GM12878 (cell line): ENCODE measurements around the gene PRKX. TPM values are rescaled to one million over a fixed set of nuclear protein-coding genes. Genes with fewer than 3 reads are reported as not detected.

Source experiments
- ATAC-seq: fragments of 200-7000 bp; cut with Tn5 transposase; 3 replicates; pipeline ENCODE4 v1.9.1; 2020; ENCODE audit warnings: mild to moderate bottlenecking, moderate library complexity
- BruUV-seq: library from RNA; stranded (reverse); fragments of 400-500 nt; replicated peaks from 2 replicates; lab custom pipeline; 2021; lab: Mats Ljungman, UMichigan
- CTCF ChIA-PET: fragments of 300-600 bp; sonication (Branson Sonifier 250); formaldehyde crosslinking; extraction: SDS; loops from one replicate; lab custom pipeline; 2021; ENCODE audit warnings: inconsistent platforms; lab: Yijun Ruan, JAX
- POLR2A ChIA-PET: fragments of 350-600 bp; formaldehyde crosslinking; extraction: SDS; loops from one replicate; lab custom pipeline; 2021; ENCODE audit warnings: inconsistent platforms; lab: Charles Lee
- RAD21 ChIA-PET: fragments of 300-600 bp; sonication (Branson Sonifier 250); formaldehyde crosslinking; loops from one replicate; lab custom pipeline; 2023; ENCODE audit warnings: antibody characterized with exemption; ENCODE audit not compliant: unreplicated experiment; lab: Charles Lee
- SMC1A ChIA-PET: fragments of 300-600 bp; sonication (Branson Sonifier 250); formaldehyde crosslinking; loops from one replicate; lab custom pipeline; 2023; ENCODE audit not compliant: unreplicated experiment, uncharacterized antibody; lab: Charles Lee
- DNase-seq: peaks from one replicate; pipeline ENCODE4 v3.0.0-alpha.2; 2011; ENCODE audit warnings: low read depth, low spot score
- FAIRE-seq: peaks from 3 replicates; lab custom pipeline; 2011; peaks lifted over from hg19 to GRCh38; lab: Jason Lieb, UNC
- H2AFZ ChIP-seq: 2 replicates; pipeline ENCODE4 v1.6.0; 2011; ENCODE audit warnings: low read depth, low read length, control low read depth; ENCODE audit not compliant: control insufficient read depth
- H3K27ac ChIP-seq: 2 replicates; pipeline ENCODE4 v1.5.1; 2011; ENCODE audit warnings: control low read depth; ENCODE audit not compliant: control insufficient read depth, insufficient read depth
- H3K27me3 ChIP-seq, 2 experiments: replicated peaks in 1 of 2; 2 replicates each; pipeline versions ENCODE4 v1.6.0 to v1.6.1; 2011; ENCODE audit warnings: low read length in 1 of 2; ENCODE audit not compliant: control insufficient read depth in 2 of 2, insufficient read depth in 2 of 2
- H3K36me3 ChIP-seq, 2 experiments: 2 replicates each; pipeline ENCODE4 v1.5.1; 2011; ENCODE audit warnings: low read length in 1 of 2; ENCODE audit not compliant: control insufficient read depth in 2 of 2, insufficient read depth in 2 of 2
- H3K4me1 ChIP-seq: 2 replicates; pipeline ENCODE4 v1.6.1; 2011; ENCODE audit warnings: mild to moderate bottlenecking, low read length, moderate library complexity, mixed read lengths; ENCODE audit not compliant: control insufficient read depth, insufficient read depth
- H3K4me2 ChIP-seq: 2 replicates; pipeline ENCODE4 v1.6.0; 2011; ENCODE audit warnings: control low read depth; ENCODE audit not compliant: control insufficient read depth, insufficient read depth
- H3K4me3 ChIP-seq: fragments of 200-600 bp; sonication (generic); 2 replicates; pipeline ENCODE4 v1.5.1; 2016
- H3K79me2 ChIP-seq: 2 replicates; pipeline ENCODE4 v1.6.0; 2011; ENCODE audit warnings: low read length; ENCODE audit not compliant: control insufficient read depth, insufficient read depth
- H3K9ac ChIP-seq: 2 replicates; pipeline ENCODE4 v1.8.0; 2011; ENCODE audit warnings: low read length, control low read depth, mixed read lengths; ENCODE audit not compliant: control insufficient read depth, insufficient read depth
- H3K9me3 ChIP-seq: replicated peaks from 3 replicates; pipeline ENCODE4 v1.5.1; 2011; ENCODE audit warnings: mild to moderate bottlenecking, low read length; ENCODE audit not compliant: control insufficient read depth, insufficient read depth
- H4K20me1 ChIP-seq: 2 replicates; pipeline ENCODE4 v1.6.0; 2011; ENCODE audit not compliant: control insufficient read depth, insufficient read depth
- CBX5 ChIP-seq: sonication (generic); IDR thresholded peaks from 2 replicates; pipeline ENCODE4 v1.6.1; 2016; ENCODE audit warnings: low read depth, moderate library complexity, mild to moderate bottlenecking, inconsistent platforms
- CEBPZ ChIP-seq: fragments of 150-350 bp; IDR thresholded peaks from 2 replicates; pipeline ENCODE4 v1.6.1; 2016; ENCODE audit warnings: low read depth, low read length
- CHD2 ChIP-seq: IDR thresholded peaks from 2 replicates; pipeline ENCODE4 v1.6.1; 2011; ENCODE audit warnings: low read depth, low read length, improper control_type of control experiment, borderline replicate concordance
- CREM ChIP-seq: IDR thresholded peaks from 2 replicates; pipeline ENCODE4 v1.6.1; 2014; ENCODE audit warnings: antibody characterized with exemption, low read depth
- EGR1 ChIP-seq, 2 experiments: IDR thresholded peaks; 1 replicate in 1 of 2; 2 replicates in 1 of 2; pipeline ENCODE4 v1.6.1; 2011 to 2012; ENCODE audit warnings: low read depth in 2 of 2, low read length in 2 of 2, borderline replicate concordance in 1 of 2, mild to moderate bottlenecking in 1 of 2, moderate library complexity in 1 of 2
- ESRRA ChIP-seq: IDR thresholded peaks from 2 replicates; pipeline ENCODE4 v1.6.1; 2012; ENCODE audit warnings: mild to moderate bottlenecking, low read length, improper control_type of control experiment
- FOS ChIP-seq: IDR thresholded peaks from 3 replicates; pipeline ENCODE4 v1.6.1; 2011; ENCODE audit warnings: borderline replicate concordance; ENCODE audit not compliant: insufficient read length; ENCODE audit errors: extremely low read depth
- JUNB ChIP-seq: IDR thresholded peaks from 2 replicates; pipeline ENCODE4 v1.6.1; 2016; ENCODE audit warnings: antibody characterized with exemption, mild to moderate bottlenecking
- PKNOX1 ChIP-seq: fragments of 450-650 bp; IDR thresholded peaks from 2 replicates; pipeline ENCODE4 v1.6.1; 2016; ENCODE audit warnings: mild to moderate bottlenecking
- RELA ChIP-seq: fragments of 450-650 bp; IDR thresholded peaks from 2 replicates; pipeline ENCODE4 v1.8.0; 2014; ENCODE audit warnings: borderline replicate concordance; ENCODE audit not compliant: partially characterized antibody
- TCF7 ChIP-seq: IDR thresholded peaks from 2 replicates; pipeline ENCODE4 v1.6.1; 2014; ENCODE audit warnings: antibody characterized with exemption, borderline replicate concordance
- USF1 ChIP-seq: IDR thresholded peaks from 2 replicates; pipeline ENCODE4 v1.6.1; 2011; ENCODE audit warnings: borderline replicate concordance, low read depth, mild to moderate bottlenecking, moderate library complexity, mixed read lengths, low read length; ENCODE audit not compliant: insufficient read depth; ENCODE audit errors: extremely low read length
- WGBS: methylation state at CpG from one replicate; pipeline ENCODE4 v1.1.6; 2016; ENCODE audit warnings: low lambda C conversion rate; ENCODE audit not compliant: insufficient replicate concordance, insufficient coverage; ENCODE audit errors: missing lambda C conversion rate; 5-methylcytosine and 5-hydroxymethylcytosine counted together
- in situ Hi-C: fragments of 300-500 bp; cut with MboI; formaldehyde crosslinking; loops from 9 replicates; pipeline ENCODE4 v1.14.3; 2018; ENCODE audit warnings: mixed read lengths
- intact Hi-C: fragments of 100-400 bp; cut with micrococcal nuclease; formaldehyde crosslinking; loops from one replicate; pipeline ENCODE4 v1.14.2; 2022; ENCODE audit not compliant: unreplicated experiment
- polyA plus RNA-seq, 11 experiments: library from polyadenylated mRNA; depleted of rRNA in 4 of 11; unstranded in 6 of 11; stranded (reverse) in 5 of 11; fragments of >200 nt; fragmentation: Nextera tagmentation in 4 of 11; fragmentation: Illumina TruSeq in 1 of 11; extraction: Ambion mirVana in 4 of 11; extraction: Trizol in 1 of 11; gene quantifications; 1 replicate in 1 of 11; 2 replicates in 10 of 11; pipeline versions ENCODE4 v1.2.1 to v1.2.3, GENCODE V29; 2011 to 2016; ENCODE audit warnings: inconsistent platforms in 2 of 11, missing spikeins in 2 of 11, low read depth in 1 of 11
- total RNA-seq, 4 experiments: library from RNA; depleted of rRNA in 3 of 4; stranded (reverse); fragments of >200 nt in 3 of 4; fragmentation: Illumina TruSeq in 1 of 4; extraction: Trizol in 1 of 4; gene quantifications; 2 replicates each; pipeline versions ENCODE4 v1.2.1 to v1.2.3, GENCODE V29; 2013 to 2021

Gene PRKX
- total and polyA plus RNA-seq, 10 of the 15 experiments (the other 5 are each of a cell fraction or from before 2014, with no cell fraction given): 3.9 to 45.3 (median 23.9) TPM

GRCh38 chrX:3666975-3667374 lies 46.5 kb downstream of the PRKX start:
- no peak for TF ChIP-seq CBX5
- no peak for TF ChIP-seq JUNB
- TF ChIP-seq EGR1 (IDR thresholded peaks at IDR 0.05; ENCODE audit: borderline replicate concordance in 1 of 2, low read depth in 2 of 2, low read length in 2 of 2): no peak
- TF ChIP-seq CREM: no peak
- TF ChIP-seq ESRRA: no peak
- no peak for TF ChIP-seq TCF7
- TF ChIP-seq PKNOX1: no peak
- no peak for TF ChIP-seq FOS
- no peak for TF ChIP-seq CEBPZ
- no peak for TF ChIP-seq CHD2
- no peak for TF ChIP-seq USF1
- TF ChIP-seq RELA: no peak
- Histone ChIP-seq H3K9me3 (no peaks in the 10 kb centered on the region), H3K27ac (no peak overlapping the region), H3K27me3 (no peaks in the 10 kb centered on the region), H4K20me1 (no peaks in the 10 kb centered on the region), H3K4me2 (no peak overlapping the region), H2AFZ (no peak overlapping the region), H3K4me3 (no peak overlapping the region), H3K36me3 (peaks cover 0 to 10% of the 10 kb centered on the region in 2 experiments), H3K4me1 (peaks cover 6% of the 10 kb centered on the region), H3K9ac (no peak overlapping the region), H3K79me2 (no peaks in the 10 kb centered on the region)
- 97% methylated on average over 9 of the region's 9 CpGs for WGBS
- ChIA-PET CTCF (no interaction called here), RAD21 (no interaction called here), POLR2A (no interaction called here), SMC1A (no interaction called here)
- in situ Hi-C loops: no loop called here
- FAIRE-seq (no peak), DNase-seq (no peak), ATAC-seq (no peak)
- no TSS peak for BruUV-seq
- intact Hi-C loops: no loop called here
